ENCODE measurements around the gene DLGAP3.

The DLGAP3 gene

DNA sequence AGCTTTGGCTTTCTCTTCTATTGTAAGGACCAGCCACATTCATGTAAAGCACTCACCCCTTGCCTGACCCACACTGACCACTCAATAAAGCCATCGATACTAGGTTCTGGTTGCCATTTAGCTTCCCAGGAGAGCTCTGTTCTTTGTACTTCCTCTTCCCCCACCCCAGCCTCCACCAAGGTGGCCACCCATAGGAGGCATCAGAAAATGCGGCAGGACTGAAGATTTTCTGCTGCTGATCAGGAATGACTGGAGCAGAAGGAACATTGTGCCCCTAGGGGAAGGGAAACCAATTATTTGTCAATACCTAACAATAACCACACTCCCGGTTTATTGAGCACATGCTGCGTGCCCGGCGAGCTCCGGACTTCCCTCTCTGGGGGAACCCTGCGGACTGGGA is 64.7 kb downstream of the DLGAP3 start:
- no peak for DNase-seq

DNA sequence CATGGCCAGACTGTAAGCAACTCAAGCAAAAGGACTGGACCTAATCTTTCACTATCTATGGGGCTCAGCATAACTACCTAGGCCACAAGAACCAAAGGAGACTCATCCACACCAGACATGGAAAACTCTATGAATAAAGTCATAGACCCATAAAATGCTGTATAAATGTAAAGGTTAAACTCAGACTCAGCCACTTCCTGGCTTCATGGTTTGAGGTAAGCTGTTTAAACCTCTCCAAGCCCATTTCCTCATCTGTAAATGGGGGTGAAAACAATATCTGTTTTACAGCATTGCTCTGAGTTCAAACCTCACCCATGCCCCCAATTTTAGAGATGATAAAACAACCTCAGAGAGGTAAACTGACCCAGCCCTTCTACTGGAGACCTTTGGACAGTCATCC is 65.9 kb downstream of the DLGAP3 start:
- no peak for DNase-seq

- peak; percentile 84 for DNase-seq
Observed at GRCh38 chr1:34859446-34860200, 69.8 kb downstream of the DLGAP3 start, which contains the start of gene SMIM12. SMIM12 (minus strand) TSS chr1:34859749; CDS start chr1:34855977, 3,772 bp downstream.

- no peak for DNase-seq
Observed at GRCh38 chr1:34858901-34859445, 70.5 kb downstream of the DLGAP3 start.

DNA sequence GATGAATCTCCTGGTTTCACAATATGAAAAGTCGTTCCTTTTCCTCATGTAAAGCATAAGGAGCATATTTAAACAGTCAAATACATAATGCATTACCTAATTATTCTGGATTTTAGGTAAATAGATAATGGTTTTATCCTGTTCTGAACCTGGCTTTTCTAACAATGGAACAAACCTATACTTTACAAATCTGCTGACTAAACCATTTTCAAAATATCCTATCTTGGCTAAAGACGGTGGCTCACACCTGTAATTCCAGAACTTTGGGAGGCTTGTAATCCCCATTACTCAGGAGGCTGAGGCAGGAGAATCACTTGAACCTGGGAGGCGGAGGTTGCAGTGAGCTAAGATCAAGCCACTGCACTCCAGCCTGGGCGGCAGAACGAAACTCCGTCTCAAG is 72.8 kb downstream of the DLGAP3 start:
- no peak for DNase-seq

DNA sequence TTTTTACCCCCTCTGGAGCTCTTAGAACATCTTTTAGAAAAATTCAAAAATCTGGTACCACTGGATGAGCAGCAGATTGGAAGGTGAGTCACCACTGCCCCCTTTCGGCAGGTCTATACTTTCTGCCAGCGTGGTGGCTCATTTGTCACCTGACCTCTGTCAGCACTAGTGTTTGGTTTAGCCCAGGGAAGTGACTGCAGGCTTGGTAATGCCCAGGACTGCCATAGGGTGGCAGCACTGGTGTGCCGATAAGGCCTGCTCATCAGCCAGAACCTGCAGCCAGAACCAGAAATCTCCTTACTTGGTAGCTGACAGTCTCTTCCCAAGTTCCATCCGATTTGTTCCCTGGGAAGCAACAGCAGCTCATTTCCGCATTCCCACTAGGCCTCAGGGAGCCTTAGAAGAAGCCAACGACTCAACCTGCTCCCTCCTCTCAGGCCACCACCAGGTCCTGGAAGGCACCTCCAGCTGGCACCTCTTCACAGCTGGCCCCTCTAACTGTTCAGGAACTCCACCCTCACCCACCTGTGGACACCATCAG is 76.7 kb downstream of the DLGAP3 start:
- peak; percentile 66 for DNase-seq

GRCh38 chr1:34851431-34852105 is 77.9 kb downstream of the DLGAP3 start:
- DNase-seq = no peak

DNA sequence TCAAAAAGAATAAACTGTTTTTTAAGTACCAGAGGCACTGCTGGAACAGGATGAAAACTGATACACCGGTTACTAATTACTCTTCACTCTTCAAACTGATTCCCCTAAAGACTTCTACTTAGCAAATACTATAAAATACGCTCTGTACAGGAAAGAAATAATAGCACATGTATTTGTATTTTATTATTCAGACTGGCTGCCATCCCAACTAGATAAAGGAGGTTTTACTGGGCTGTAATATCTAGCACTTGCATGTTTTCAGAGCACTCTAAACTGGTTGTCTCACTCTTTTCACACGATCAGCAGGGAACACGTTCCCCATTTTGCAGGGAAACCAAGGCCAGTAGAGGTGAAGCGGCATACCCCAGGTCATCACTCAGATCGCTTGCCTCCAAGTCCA is 79.1 kb downstream of the DLGAP3 start:
- no peak for DNase-seq

- no peak for DNase-seq
Observed at GRCh38 chr1:34847094-34847493, 82.4 kb downstream of the DLGAP3 start.

- DNase-seq = no peak
Observed at GRCh38 chr1:34846265-34846664, 83.2 kb downstream of the DLGAP3 start.

GRCh38 chr1:34845131-34845901 is 84.1 kb downstream of the DLGAP3 start:
- DNase-seq = no peak

DNA sequence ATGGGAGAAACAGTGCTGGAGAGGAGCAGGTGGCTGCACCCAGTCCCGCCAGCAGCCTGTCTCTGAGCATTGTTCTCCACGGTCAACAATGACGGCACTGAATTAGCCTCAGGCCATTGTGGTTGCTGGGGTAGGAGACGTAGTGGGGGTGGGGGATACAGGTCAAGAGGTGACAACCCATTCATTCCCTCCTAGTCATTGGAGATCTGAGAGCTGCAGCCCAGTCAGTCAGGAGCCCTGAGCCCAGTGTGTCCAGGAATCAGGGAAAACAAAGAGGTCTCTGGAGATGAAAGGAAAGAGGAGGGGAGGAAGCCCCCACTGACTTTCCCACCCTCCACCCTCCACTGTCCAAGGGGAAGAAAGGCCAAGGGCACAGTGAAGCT is 85.2 kb downstream of the DLGAP3 start:
- DNase-seq = no peak

DNA sequence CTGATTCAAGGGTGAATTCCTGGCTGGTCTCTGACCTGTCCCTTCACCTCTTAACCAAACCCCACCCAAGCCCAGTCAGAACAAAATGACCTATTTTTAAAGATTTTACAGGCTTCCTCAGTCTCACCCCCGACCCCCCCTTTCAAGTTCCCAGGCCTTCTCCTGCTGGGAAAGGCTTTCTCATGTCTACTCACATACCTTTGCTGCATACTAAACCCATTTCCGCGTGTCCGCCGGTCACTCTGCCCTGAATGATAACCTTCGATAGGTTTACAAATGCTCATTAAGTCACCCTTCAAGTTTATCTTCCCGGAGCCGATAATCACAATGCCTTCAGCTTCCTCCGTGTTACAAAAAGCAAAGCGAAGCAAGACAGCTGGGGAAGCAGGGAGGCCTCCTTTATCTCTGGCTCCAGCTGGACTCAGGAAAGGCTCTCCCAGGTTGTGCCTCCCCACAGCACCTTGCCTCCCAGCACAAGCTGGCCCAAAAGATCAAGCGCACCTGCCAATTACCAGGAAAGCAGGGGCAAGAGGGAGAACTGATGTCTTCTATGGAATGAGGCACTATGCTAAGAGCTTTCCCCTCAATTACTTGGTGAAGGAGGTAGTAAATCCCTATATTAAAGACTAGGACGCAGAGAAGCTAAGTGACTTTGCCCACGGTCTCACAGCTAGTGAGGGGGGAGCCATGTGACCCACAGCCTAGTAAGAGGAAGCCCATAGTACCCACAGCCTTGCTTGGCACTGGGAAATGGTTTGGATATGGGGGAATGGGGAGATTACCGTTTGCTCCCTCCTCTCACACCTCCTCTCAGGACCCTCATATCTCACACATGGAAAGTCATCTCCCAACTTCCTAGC is 85.8 kb downstream of the DLGAP3 start:
- no peak for DNase-seq

GRCh38 chr1:34842952-34843371 is 86.5 kb downstream of the DLGAP3 start:
- DNase-seq = no peak

- no peak for DNase-seq
Observed at GRCh38 chr1:34842073-34842472, 87.4 kb downstream of the DLGAP3 start.

- no peak for DNase-seq
Observed at GRCh38 chr1:34840426-34840825, 89.0 kb downstream of the DLGAP3 start.

DNA sequence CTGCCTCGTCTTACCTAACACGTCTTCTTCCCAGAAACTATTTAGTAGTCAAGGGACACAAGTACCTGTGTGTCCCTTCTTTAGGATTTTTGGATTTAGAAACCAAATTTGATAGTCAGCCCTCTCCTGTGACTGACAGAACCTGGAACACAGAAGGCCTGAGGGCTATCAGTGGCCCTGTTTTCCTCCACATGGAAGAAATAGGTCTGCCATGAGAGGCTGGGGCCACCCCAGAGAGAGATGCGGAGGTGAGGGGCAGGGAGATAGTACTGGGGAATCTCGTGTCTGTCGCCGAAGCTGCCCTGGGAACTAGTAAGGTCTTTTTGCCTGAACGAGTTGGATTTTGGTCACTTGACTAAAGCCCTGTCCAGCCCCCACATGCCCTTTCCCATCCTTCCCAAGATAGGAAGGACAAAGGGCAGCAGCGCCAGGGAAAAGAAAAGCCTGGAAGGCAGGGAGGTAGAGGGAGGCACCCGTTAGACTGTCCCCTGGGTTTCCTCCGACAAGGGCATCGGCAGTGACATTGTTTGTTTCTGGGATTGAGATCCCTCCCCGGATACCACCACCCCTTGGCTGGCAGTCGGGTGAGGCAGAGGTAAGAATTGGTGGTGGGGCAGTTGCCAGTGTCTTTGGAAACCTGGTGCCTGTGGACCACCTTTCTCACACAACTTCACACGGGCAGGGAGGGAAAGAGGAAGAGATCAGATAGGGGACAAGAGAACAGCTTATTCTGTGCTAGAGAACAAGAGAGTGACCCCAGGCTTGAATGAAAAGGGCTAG is 89.7 kb downstream of the DLGAP3 start:
- no peak for DNase-seq

- DNase-seq = no peak
Observed at GRCh38 chr1:34833711-34834110, 95.7 kb downstream of the DLGAP3 start.

DNA sequence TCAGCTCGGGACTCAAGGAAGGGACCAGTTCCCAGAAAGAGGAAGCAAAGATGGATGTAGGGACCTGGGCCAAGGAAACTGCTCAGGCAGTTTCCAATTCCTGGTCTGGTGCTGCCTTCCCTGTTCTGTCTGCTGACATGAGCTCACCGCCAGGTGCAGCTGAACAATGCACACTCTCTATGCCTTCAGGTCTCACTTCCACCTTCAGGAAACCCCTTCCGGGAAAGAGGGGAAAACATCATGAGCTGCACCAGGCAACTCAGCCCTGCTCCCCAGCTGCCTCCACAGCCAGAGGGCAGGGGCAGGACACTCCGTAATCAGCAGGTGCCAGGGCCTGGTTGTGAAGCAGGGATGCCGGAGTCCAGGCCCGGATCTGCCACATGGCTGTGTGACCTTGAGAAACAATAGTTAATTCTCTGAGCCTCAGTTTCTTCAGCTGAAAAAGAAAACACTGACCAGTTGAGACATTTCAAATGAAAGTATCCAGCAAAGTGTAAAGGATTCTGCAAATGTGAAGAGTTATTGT is 97.7 kb downstream of the DLGAP3 start:
- DNase-seq = no peak

- DNase-seq = no peak
Observed at GRCh38 chr1:34829250-34829649, 100.2 kb downstream of the DLGAP3 start.

DNA sequence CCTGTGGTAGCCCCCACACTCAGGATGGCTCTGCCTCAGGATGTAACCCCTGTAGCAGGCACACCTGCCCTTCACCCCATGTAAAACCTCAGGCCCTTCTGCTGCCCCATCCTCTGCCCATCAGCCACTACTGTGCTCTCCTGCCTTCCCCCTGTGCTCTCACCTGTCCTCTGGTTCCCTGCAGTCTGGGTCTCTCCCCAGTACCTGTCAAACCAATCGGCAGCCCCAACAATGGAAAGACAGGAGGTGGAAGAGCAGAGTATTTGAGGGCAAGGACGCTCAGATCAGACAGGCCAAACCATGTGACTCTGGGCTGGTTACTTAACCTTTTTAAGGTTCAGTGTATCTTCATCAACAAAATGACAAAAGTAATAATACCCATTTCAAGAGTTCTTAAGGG is 100.8 kb downstream of the DLGAP3 start:
- DNase-seq = no peak
